ENCODE data around the gene ARL14EP. TPM values are rescaled to one million over a fixed set of nuclear protein-coding genes. Genes with fewer than 3 reads are reported as not detected.

ARL14EP gene
- total RNA-seq, 1 donor from 2014 or later = 25.1 TPM

GRCh38 chr11:30350384-30350783 lies 27.5 kb downstream of the ARL14EP start:
- Mint-ChIP-seq H3K4me1 (peaks cover 6% of the 10 kb centered on the region), H3K27me3 (ENCODE audit: low read depth) (peaks cover 5% of the 10 kb centered on the region), H3K27ac (ENCODE audit: unreplicated experiment) (no peak overlapping the region), H3K4me3 (no peak overlapping the region), H3K36me3 (ENCODE audit: low read depth) (peaks cover 2% of the 10 kb centered on the region), H3K9me3 (no peaks in the 10 kb centered on the region)
- TF ChIP-seq, protein P1, sequence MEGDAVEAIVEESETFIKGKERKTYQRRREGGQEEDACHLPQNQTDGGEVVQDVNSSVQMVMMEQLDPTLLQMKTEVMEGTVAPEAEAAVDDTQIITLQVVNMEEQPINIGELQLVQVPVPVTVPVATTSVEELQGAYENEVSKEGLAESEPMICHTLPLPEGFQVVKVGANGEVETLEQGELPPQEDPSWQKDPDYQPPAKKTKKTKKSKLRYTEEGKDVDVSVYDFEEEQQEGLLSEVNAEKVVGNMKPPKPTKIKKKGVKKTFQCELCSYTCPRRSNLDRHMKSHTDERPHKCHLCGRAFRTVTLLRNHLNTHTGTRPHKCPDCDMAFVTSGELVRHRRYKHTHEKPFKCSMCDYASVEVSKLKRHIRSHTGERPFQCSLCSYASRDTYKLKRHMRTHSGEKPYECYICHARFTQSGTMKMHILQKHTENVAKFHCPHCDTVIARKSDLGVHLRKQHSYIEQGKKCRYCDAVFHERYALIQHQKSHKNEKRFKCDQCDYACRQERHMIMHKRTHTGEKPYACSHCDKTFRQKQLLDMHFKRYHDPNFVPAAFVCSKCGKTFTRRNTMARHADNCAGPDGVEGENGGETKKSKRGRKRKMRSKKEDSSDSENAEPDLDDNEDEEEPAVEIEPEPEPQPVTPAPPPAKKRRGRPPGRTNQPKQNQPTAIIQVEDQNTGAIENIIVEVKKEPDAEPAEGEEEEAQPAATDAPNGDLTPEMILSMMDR (conservative IDR thresholded peaks at IDR 0.05) = no peak
- no peak for DNase-seq (ENCODE audit: low read depth, low spot score)

- Mint-ChIP-seq H3K9me3 (no peaks in the 10 kb centered on the region), H3K27me3 (ENCODE audit: low read depth) (peaks cover 5% of the 10 kb centered on the region), H3K4me1 (peaks cover 6% of the 10 kb centered on the region), H3K4me3 (no peak overlapping the region), H3K27ac (ENCODE audit: unreplicated experiment) (no peak overlapping the region), H3K36me3 (ENCODE audit: low read depth) (no peaks in the 10 kb centered on the region)
- TF ChIP-seq, protein P1 (conservative IDR thresholded peaks at IDR 0.05) = no peak
- DNase-seq (ENCODE audit: low read depth, low spot score) = no peak
These were observed 28.2 kb downstream of the ARL14EP start for GRCh38 chr11:30351061-30351460.

- Mint-ChIP-seq H3K36me3 (ENCODE audit: low read depth) (peaks cover 2% of the 10 kb centered on the region), H3K27ac (ENCODE audit: unreplicated experiment) (no peak overlapping the region), H3K4me3 (no peak overlapping the region), H3K9me3 (no peaks in the 10 kb centered on the region), H3K27me3 (ENCODE audit: low read depth) (peaks cover 7% of the 10 kb centered on the region), H3K4me1 (peaks cover 13% of the 10 kb centered on the region)
- DNase-seq (ENCODE audit: low read depth, low spot score) = no peak
- TF ChIP-seq, protein P1 (conservative IDR thresholded peaks at IDR 0.05) = no peak
These were observed 33.5 kb downstream of the ARL14EP start for GRCh38 chr11:30356391-30356790.

- no peak overlapping the region for H3K4me3 Mint-ChIP-seq
- no peak for DNase-seq (ENCODE audit: low read depth, low spot score)
- H3K4me1 Mint-ChIP-seq = peaks cover 8% of the 10 kb centered on the region
- TF ChIP-seq, protein P1 (conservative IDR thresholded peaks at IDR 0.05) = no peak
- H3K27me3 Mint-ChIP-seq (ENCODE audit: low read depth) = peaks cover 2% of the 10 kb centered on the region
- H3K9me3 Mint-ChIP-seq = peaks cover 6% of the 10 kb centered on the region
- no peak overlapping the region for H3K27ac Mint-ChIP-seq (ENCODE audit: unreplicated experiment)
- H3K36me3 Mint-ChIP-seq (ENCODE audit: low read depth) = peaks cover 2% of the 10 kb centered on the region
These were observed 35.0 kb downstream of the ARL14EP start for GRCh38 chr11:30357872-30358271.

GRCh38 chr11:30358536-30358935 lies 35.6 kb downstream of the ARL14EP start:
- DNase-seq (ENCODE audit: low read depth, low spot score) = no peak
- TF ChIP-seq, protein P1 (conservative IDR thresholded peaks at IDR 0.05) = no peak
- no peak overlapping the region for H3K27ac Mint-ChIP-seq (ENCODE audit: unreplicated experiment)
- H3K9me3 Mint-ChIP-seq = peaks cover 6% of the 10 kb centered on the region
- H3K27me3 Mint-ChIP-seq (ENCODE audit: low read depth) = peaks cover 2% of the 10 kb centered on the region
- peaks cover 2% of the 10 kb centered on the region for H3K36me3 Mint-ChIP-seq (ENCODE audit: low read depth)
- H3K4me1 Mint-ChIP-seq = peaks cover 8% of the 10 kb centered on the region
- no peak overlapping the region for H3K4me3 Mint-ChIP-seq

GRCh38 chr11:30360741-30361140 lies 37.8 kb downstream of the ARL14EP start:
- no peak overlapping the region for H3K4me3 Mint-ChIP-seq
- peaks cover 18% of the 10 kb centered on the region for H3K4me1 Mint-ChIP-seq
- no peak overlapping the region for H3K27ac Mint-ChIP-seq (ENCODE audit: unreplicated experiment)
- H3K36me3 Mint-ChIP-seq (ENCODE audit: low read depth) = peaks cover 2% of the 10 kb centered on the region
- DNase-seq (ENCODE audit: low read depth, low spot score) = no peak
- peaks cover 2% of the 10 kb centered on the region for H3K27me3 Mint-ChIP-seq (ENCODE audit: low read depth)
- TF ChIP-seq, protein P1 (conservative IDR thresholded peaks at IDR 0.05) = no peak
- peaks cover 6% of the 10 kb centered on the region for H3K9me3 Mint-ChIP-seq
